A673 (cell line): ENCODE measurements around the gene SLC29A2. TPM values are rescaled to one million over a fixed set of nuclear protein-coding genes. Genes with fewer than 3 reads are reported as not detected.

ENCODE experiments used
- BruUV-seq: library from RNA; stranded (reverse); fragments of 400-500 nt; replicated peaks from 2 replicates; lab custom pipeline; 2021; lab: Mats Ljungman, UMichigan
- CTCF ChIA-PET: fragments of 300-600 bp; sonication (Branson Sonifier 250); formaldehyde crosslinking; loops from one replicate; lab custom pipeline; 2022; ENCODE audit warnings: antibody characterized with exemption; lab: Charles Lee
- POLR2A ChIA-PET: fragments of 300-600 bp; sonication (Branson Sonifier 250); formaldehyde crosslinking; loops from one replicate; lab custom pipeline; 2022; ENCODE audit warnings: antibody characterized with exemption; ENCODE audit not compliant: low non-redundant PET; lab: Charles Lee
- DNase-seq: peaks from one replicate; pipeline ENCODE4 v3.0.0-alpha.2; 2015; ENCODE audit warnings: low spot score
- H3K27ac ChIP-seq: fragments of 200-600 bp; sonication (generic); 2 replicates; pipeline ENCODE4 v1.5.1; 2016; ENCODE audit warnings: mixed run types, low read depth, mild to moderate bottlenecking, mixed read lengths, antibody characterized with exemption, low read length; ENCODE audit not compliant: poor library complexity, severe bottlenecking
- H3K27me3 ChIP-seq: fragments of 200-600 bp; sonication (generic); replicated peaks from 2 replicates; pipeline ENCODE4 v1.6.1; 2017; ENCODE audit warnings: mixed run types, low read depth, mild to moderate bottlenecking, mixed read lengths, antibody characterized with exemption, low read length; ENCODE audit not compliant: insufficient read depth, poor library complexity
- H3K36me3 ChIP-seq: fragments of 200-600 bp; sonication (generic); 2 replicates; pipeline ENCODE4 v1.6.1; 2016; ENCODE audit warnings: mixed run types, mild to moderate bottlenecking, mixed read lengths, antibody characterized with exemption, low read length; ENCODE audit not compliant: insufficient read depth, poor library complexity, severe bottlenecking
- H3K4me1 ChIP-seq: fragments of 200-600 bp; sonication (generic); 2 replicates; pipeline ENCODE4 v1.6.1; 2017; ENCODE audit warnings: mixed run types, mild to moderate bottlenecking, mixed read lengths, antibody characterized with exemption, low read length; ENCODE audit not compliant: insufficient read depth, poor library complexity, severe bottlenecking
- H3K4me3 ChIP-seq: fragments of 200-600 bp; sonication (generic); 2 replicates; pipeline ENCODE4 v1.5.1; 2016; ENCODE audit warnings: low read depth, mixed run types, mild to moderate bottlenecking, mixed read lengths, low read length; ENCODE audit not compliant: poor library complexity, severe bottlenecking
- H3K9me3 ChIP-seq: fragments of 200-600 bp; sonication (generic); 2 replicates; pipeline ENCODE4 v1.6.1; 2016; ENCODE audit warnings: mixed run types, low read depth, mild to moderate bottlenecking, mixed read lengths, antibody characterized with exemption, low read length; ENCODE audit not compliant: poor library complexity, severe bottlenecking
- CTCF ChIP-seq: fragments of 300-800, 200-600 bp; sonication (generic); conservative IDR thresholded peaks from 2 replicates; pipeline ENCODE4 v1.5.1; 2017; ENCODE audit warnings: low read depth, mild to moderate bottlenecking, antibody characterized with exemption, low read length, moderate library complexity, mixed read lengths
- EZH2 ChIP-seq: fragments of 200-600 bp; sonication (generic); IDR thresholded peaks from 2 replicates; pipeline ENCODE4 v1.6.1; 2017; ENCODE audit warnings: borderline replicate concordance, low read depth, mild to moderate bottlenecking, mixed read lengths, antibody characterized with exemption, low read length; ENCODE audit not compliant: poor library complexity, severe bottlenecking
- intact Hi-C: fragments of 100-400 bp; cut with micrococcal nuclease; formaldehyde crosslinking; loops from one replicate; pipeline ENCODE4 v1.10.0; 2022; ENCODE audit not compliant: unreplicated experiment
- total RNA-seq: library from RNA; stranded (reverse); gene quantifications from 2 replicates; pipeline ENCODE4 v1.2.3, GENCODE V29; 2021

The SLC29A2 gene
- total RNA-seq, 1 experiment from 2014 or later, result 62.4 TPM

- ChIA-PET CTCF (interaction anchor here (0.6 to 2.2 kb wide), 6 partner anchors 8 to 49 kb away, joined by 3 to 7 read pairs (median 4); no protein-coding TSS in a partner anchor), POLR2A (no interaction called here)
- Histone ChIP-seq H3K4me3 (no peak overlapping the region), H3K9me3 (no peaks in the 10 kb centered on the region), H3K36me3 (peaks cover 69% of the 10 kb centered on the region), H3K27ac (no peak overlapping the region), H3K4me1 (peaks cover 2% of the 10 kb centered on the region), H3K27me3 (no peaks in the 10 kb centered on the region)
- no TSS peak for BruUV-seq
- TF ChIP-seq CTCF (peak; percentile 99), EZH2 (no peak)
- peak; percentile 88 for DNase-seq
- intact Hi-C loops, result no loop called here
Observed at GRCh38 chr11:66363805-66364535, 7.6 kb downstream of the SLC29A2 start.

DNA sequence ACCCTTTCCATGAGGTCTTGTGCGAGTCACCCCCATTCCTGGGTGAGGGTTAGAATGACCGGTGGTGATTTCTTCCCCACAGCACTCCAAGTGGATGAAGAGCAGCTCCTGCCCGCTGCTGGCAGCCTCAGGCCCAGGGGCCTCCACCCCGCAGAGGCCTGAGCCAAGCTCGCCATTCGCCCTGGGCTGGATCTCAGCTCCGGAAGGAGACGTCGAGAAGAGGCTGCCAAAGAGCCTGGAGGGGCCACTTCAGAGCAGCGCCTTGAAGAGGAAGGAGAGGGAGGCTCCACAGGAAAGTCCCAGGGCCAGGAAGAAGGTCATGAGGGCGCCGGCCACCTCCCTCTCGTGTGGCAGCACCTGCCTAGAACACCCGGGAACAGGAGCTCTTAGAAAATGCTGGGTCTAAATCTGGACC lies 8.4 kb downstream of the SLC29A2 start:
- no peak for DNase-seq
- TF ChIP-seq EZH2 (no peak), CTCF (no peak)
- BruUV-seq, result no TSS peak
- intact Hi-C loops, result no loop called here
- no peaks in the 10 kb centered on the region for H3K9me3 ChIP-seq
- no peak overlapping the region for H3K27ac ChIP-seq
- H3K36me3 ChIP-seq, result peaks cover 62% of the 10 kb centered on the region
- H3K4me1 ChIP-seq, result no peaks in the 10 kb centered on the region
- no peak overlapping the region for H3K4me3 ChIP-seq
- POLR2A ChIA-PET, result no interaction called here
- no peaks in the 10 kb centered on the region for H3K27me3 ChIP-seq
- CTCF ChIA-PET, result interaction anchor here (0.6 to 2.2 kb wide), 3 partner anchors 9 to 35 kb away, joined by 3 to 4 read pairs (median 3); no protein-coding TSS in a partner anchor

GRCh38 chr11:66362481-66363147 lies 8.9 kb downstream of the SLC29A2 start:
- Histone ChIP-seq H3K4me1 (no peaks in the 10 kb centered on the region), H3K27me3 (no peaks in the 10 kb centered on the region), H3K36me3 (peaks cover 56% of the 10 kb centered on the region), H3K4me3 (no peak overlapping the region), H3K9me3 (no peaks in the 10 kb centered on the region), H3K27ac (peak overlapping the region; percentile 14)
- intact Hi-C loops, result no loop called here
- ChIA-PET POLR2A (interaction anchor here (0.7 kb wide), 1 partner anchor 24 kb away, joined by 3 read pairs; no protein-coding TSS in a partner anchor), CTCF (interaction anchor here (1.1 to 2.2 kb wide), 2 partner anchors 10 to 23 kb away, joined by 3 to 4 read pairs; no protein-coding TSS in a partner anchor)
- no peak for DNase-seq
- no TSS peak for BruUV-seq
- TF ChIP-seq EZH2, result no peak
- TF ChIP-seq CTCF, result no peak
